ENCODE data around the gene LPCAT1.

- no peak for TF ChIP-seq CTCF (IDR thresholded peaks at IDR 0.05)
- no peak for TF ChIP-seq POLR2AphosphoS5 (IDR thresholded peaks at IDR 0.05)
- TF ChIP-seq POLR2A (IDR thresholded peaks at IDR 0.05): no peak
Observed at GRCh38 chr5:1520791-1521453, 2.8 kb downstream of the LPCAT1 start.

Measured in stomach (tissue), 4 donors.